ELF-1 (cell line): ENCODE results near the gene TBC1D21.

Experiments
- DNase-seq: peaks from one replicate; pipeline ENCODE4 v3.0.0-alpha.2; 2016; ENCODE audit warnings: low read depth, low spot score

Gene TBC1D21, protein sequence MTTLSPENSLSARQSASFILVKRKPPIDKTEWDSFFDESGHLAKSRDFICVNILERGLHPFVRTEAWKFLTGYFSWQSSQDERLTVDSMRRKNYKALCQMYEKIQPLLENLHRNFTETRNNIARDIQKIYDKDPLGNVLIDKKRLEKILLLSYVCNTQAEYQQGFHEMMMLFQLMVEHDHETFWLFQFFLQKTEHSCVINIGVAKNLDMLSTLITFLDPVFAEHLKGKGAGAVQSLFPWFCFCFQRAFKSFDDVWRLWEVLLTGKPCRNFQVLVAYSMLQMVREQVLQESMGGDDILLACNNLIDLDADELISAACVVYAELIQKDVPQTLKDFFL

DNA sequence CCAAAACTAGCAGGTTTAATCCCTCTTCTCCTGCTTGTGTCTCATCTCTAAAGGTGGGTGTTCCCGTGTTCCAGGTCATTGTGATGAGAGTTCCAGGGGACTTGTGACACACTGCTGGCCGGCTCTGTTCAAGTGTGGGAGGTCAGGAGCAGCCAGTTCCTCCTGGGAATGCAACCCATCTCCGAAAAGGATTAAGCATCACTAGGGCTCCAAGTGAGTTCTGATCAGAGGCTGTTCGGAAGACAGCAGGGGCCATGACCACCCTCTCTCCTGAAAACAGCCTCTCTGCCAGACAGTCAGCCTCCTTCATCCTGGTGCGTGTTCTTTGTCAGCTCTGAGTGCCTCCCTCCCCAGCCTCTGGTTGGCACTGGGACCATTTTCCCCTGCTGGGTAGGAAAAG lies at the start of gene TBC1D21:
Gene TBC1D21 (plus strand): TSS at position 109 of the 400 bp plus-strand sequence. CDS start 146 bp downstream, at position 255.
- no peak for DNase-seq

GRCh38 chr15:73826711-73827251 lies 46.6 kb upstream of the TBC1D21 start:
- no peak for DNase-seq

GRCh38 chr15:73829523-73829922 lies 43.8 kb upstream of the TBC1D21 start:
- DNase-seq: no peak

DNA sequence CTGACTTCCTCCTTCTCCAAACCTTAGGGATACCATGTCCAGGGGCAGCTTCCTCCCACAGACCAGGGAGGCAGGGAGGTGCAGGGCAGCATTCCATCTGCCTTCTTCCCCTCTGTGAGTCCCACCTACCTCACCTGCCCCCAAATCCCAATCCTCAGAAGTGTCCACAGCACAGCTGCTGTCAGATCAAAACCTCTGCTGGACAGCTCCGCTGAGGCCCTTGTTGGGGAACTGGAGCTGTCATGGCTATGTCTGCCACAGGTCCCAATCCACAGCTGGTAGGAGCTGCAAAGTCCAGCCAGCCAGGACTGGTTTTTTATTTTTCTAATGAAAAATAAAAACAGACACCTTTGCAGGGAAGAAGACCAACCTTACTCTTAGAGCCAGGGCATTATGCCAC lies 40.7 kb upstream of the TBC1D21 start:
- DNase-seq: peak; percentile 34

DNA sequence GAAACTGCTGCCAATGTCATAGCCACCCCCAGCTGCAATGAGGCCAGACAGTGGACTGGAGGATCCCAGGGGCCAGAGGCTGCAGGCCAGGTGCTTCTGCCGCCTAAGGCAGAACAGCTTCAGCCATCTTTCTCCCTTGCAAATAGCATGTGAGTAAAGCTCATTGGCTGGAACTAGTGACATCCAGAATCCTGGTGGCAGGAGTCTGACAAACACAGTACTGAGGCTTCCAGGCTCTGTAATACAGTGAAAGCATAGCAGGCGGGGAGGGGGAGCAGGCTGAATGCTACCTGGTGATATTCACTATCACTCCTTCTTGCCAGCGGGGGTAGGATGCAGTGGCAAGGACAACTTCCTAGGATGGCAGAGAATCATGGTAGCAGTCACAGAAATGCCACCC lies 36.5 kb upstream of the TBC1D21 start:
- no peak for DNase-seq

DNA sequence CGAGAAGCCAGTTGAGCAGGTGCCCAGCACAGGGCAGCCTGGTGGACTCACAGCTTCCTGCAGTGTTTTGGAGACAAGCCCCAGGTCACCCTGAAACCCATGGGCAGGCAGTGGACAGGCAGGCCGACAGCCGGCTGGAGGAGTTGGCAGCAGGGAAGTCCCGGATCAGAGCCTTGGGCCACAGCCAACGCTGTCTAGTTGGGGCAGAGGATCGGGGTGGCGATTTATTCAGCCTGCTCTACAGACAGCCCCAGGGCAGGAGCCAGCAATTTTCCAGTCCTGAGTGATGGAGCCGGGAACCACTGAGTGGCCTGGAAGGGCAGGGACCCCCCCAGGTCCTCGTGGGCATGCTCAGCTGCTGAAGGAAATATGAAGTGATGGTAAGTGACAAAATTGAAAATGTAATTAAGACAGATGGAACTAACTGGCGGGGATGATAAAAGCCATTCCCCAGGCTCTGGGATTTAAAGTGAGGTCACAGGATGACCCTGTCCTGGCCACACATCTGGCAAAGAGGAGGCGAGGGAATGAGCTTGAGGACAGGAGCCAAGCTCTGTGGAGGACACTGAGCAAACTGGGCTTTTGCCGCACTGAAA lies 34.4 kb upstream of the TBC1D21 start:
- no peak for DNase-seq

- DNase-seq: no peak
These were observed 33.5 kb upstream of the TBC1D21 start for GRCh38 chr15:73839699-73840377.

- no peak for DNase-seq
These were observed 32.6 kb upstream of the TBC1D21 start for GRCh38 chr15:73840771-73841170.

GRCh38 chr15:73841756-73842725 lies 31.3 kb upstream of the TBC1D21 start:
- no peak for DNase-seq

GRCh38 chr15:73843787-73844186 lies 29.6 kb upstream of the TBC1D21 start:
- DNase-seq: no peak

DNA sequence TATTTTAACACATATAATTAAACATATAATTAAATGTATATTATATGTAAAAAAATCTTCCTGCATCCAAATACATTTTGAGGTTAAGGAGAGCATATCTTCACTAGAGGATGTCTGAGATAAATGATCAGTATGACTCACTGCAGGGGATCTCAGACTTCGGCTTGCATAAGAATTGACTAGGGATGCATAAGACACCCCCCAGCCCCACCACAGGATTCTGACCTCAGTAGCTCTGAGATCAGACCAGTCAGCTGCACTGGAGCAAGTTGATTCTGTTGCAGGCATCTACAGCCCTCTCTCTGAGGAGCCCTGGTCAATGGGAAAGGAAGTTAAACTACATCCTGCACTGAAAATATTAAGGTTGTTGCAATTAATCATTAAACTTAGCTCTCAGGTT lies 29.0 kb upstream of the TBC1D21 start:
- DNase-seq: no peak

- DNase-seq: no peak
These were observed 27.9 kb upstream of the TBC1D21 start for GRCh38 chr15:73845507-73845906.

DNA sequence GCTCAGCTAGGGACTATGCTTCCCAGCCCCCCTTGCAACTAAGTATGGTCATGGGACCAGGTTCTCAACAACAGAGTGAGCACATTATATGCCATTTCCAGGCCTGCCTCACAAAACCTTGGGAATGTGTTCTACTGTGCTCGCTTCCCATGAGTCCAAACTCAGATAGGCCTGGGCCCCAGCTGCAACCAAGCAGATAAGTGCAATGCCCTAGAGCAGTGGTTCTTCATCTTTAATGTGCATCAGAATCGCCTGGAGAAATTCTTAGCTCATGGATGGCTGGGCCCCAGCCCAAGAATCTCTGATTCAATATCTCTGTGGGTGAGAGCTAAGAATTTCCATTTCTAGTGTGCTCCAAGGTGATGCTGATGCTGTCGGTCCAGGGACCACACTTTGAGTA lies 27.5 kb upstream of the TBC1D21 start:
- no peak for DNase-seq

- DNase-seq: no peak
These were observed 23.7 kb upstream of the TBC1D21 start for GRCh38 chr15:73849641-73850040.

- DNase-seq: no peak
These were observed 23.1 kb upstream of the TBC1D21 start for GRCh38 chr15:73850228-73850627.

DNA sequence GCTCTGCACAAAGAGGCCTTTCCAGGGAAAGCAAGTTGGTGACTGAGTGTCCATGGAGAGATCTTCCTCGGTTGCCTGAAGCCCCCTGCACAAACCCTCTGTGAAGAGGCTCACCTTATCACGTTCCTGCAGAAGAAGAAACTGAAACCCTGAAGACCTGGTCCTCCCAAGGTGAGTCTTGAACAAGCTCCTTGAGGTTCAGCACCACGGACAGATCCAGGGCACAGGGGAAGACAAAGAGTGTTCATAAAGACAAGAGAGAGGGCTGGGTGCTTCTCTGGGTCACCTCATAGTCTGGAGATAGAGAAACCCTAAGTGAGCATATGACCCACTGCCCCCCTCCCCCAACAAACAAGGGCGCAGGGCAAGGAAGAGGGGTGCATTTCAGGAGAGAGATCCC lies 21.7 kb upstream of the TBC1D21 start:
- DNase-seq: peak; percentile 46

- no peak for DNase-seq
These were observed 20.9 kb upstream of the TBC1D21 start for GRCh38 chr15:73852507-73852906.

- no peak for DNase-seq
These were observed 19.1 kb upstream of the TBC1D21 start for GRCh38 chr15:73854265-73854664.

DNA sequence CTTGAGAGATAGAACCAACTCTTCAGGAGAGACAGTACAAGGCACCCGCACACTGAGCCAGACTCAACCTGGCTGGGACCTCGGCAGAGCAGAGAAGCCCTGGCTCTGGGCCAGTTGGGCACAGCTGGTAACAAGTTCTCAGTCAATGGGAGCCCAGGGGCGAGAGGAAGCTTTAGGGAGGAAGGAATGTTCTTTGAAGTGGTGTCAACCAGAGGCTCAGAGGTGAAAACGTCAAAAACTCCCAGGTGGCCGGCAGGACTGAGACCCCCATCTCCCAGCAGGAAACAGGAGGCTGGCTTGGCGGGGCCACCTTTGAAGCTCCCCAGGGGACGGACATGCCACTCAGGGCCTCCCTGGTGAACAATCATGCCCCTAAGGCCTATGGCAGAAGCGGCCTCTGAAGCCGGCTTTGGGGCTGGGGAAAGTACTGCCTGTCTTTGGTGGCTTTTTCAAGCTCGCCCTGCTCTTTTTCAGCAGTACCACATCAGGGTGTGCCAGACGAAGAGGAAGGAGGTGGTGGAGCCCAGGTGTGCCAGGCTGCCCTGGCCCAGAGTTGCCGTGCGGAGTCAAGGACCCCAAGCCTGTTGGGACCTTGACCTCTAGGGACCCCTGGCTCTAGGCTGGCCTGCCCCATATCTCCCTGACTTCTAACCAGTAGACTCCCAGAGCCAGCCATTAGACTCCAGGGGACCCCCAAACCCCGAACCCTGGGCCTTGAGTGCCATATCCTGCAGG lies 16.7 kb upstream of the TBC1D21 start:
- peak; percentile 56 for DNase-seq

GRCh38 chr15:73857193-73857920 lies 16.0 kb upstream of the TBC1D21 start:
- no peak for DNase-seq
